ENCODE data around the gene MKLN1. TPM values are rescaled to one million over a fixed set of nuclear protein-coding genes. Genes with fewer than 3 reads are reported as not detected.
"Not testable (repeated sequence)": the region's sequence is repeated elsewhere in the genome, so short reads cannot be mapped to it uniquely, and the experiment has no call there.

The MKLN1 gene
- total RNA-seq, 1 donor from 2014 or later: 13.2 TPM

- no peak for DNase-seq (ENCODE audit: low read depth in 2 of 2)
Observed at GRCh38 chr7:131312838-131313237, 14.8 kb upstream of the MKLN1 start.

DNA sequence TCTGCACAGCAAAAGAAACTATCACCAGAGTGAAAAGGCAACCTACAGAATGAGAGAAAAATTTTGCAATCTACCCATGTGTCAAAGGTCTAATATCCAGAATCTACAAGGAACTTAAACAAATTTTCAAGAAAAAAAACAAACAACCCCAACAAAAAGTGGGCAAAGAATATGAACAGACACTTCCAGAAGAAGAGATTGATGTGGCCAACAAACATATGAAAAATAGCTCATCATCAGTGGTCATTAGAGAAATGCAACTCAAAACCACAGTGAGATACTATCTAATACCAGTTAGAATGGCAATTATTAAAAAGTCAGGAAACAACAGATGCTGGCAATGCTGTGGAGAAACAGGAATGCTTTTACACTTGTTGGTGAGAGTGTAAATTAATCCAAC is 7.1 kb upstream of the MKLN1 start:
- DNase-seq (ENCODE audit: low read depth in 2 of 2): no peak

DNA sequence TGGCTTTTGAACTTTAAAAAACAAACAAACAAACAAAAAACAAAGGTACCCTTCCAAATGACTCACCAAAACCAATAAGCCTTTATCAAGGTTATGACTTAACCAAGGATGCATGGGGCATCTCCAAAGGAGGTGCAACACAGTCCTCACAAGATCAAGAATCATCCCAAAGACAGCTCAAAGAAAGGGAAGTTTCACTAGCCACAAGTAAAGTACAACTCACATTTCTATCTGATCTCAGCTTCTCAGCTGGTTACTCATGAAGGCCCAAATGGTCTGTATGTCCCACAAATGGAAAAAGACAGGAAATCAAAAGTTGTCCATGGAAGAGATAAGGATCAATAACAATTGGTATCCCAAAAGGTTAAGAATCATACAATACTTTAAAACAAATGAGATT is 6.0 kb upstream of the MKLN1 start:
- DNase-seq (ENCODE audit: low read depth in 2 of 2): no peak

GRCh38 chr7:131322061-131322460 is 5.6 kb upstream of the MKLN1 start:
- DNase-seq (ENCODE audit: low read depth in 2 of 2): no peak

- DNase-seq (ENCODE audit: low read depth in 2 of 2): no peak
Observed at GRCh38 chr7:131322861-131323260, 4.8 kb upstream of the MKLN1 start.

GRCh38 chr7:131325179-131325840 is 2.4 kb upstream of the MKLN1 start:
- no peak for DNase-seq (ENCODE audit: low read depth in 2 of 2)

DNA sequence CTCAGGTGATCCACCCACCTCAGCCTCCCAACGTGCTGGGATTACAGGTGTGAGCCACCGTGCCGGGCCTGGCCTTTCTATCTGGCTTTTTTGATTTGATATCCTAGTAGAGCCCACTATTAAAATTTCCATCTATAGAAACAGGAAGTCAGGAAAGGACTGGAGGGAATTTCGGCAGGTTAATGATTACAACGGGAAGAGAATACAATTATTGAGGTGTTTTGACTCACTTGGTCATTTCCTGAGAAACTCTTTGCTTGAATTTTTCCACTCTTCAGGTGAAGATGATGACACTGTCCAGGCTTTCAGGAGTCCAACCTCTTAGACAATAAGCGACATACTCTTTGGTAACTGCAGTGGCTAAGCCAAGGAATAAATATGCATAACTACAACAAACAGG is 1.1 kb upstream of the MKLN1 start:
- DNase-seq (ENCODE audit: low read depth in 2 of 2): peak in 1 of 2 donors; percentile 20

DNA sequence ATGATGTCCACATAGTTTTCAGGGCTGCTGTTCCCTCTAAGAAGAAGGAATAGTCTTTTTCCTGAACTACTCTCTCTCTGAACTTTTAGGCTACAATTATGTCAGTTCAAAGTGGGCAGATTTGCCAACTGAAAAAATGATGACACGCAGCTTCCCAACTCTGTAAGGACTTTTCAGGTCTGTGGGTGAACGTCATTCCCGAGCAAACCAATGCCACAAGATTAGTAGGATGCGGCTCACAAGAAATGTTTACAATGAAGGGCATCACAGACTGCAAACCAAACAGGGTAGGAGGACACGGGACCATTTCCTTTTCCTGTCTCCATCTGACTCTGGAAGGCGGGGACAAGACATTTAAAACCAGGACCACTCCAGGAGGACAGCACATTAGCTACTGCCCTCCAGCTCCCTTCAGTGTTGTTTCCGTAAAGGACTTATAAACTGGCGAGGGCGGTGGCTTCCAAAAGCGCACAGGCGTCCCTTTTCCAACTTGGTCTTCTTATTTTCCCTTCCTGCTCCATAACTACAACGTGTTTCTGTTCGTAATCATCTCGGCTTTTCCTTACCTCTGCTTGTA is 539 bp upstream of the MKLN1 start:
- DNase-seq (ENCODE audit: low read depth in 2 of 2): peak in 1 of 2 donors; percentile 78

GRCh38 chr7:131328377-131329175 is 900 bp downstream of the MKLN1 start:
- DNase-seq (ENCODE audit: low read depth in 2 of 2): peak in 1 of 2 donors; percentile 30

DNA sequence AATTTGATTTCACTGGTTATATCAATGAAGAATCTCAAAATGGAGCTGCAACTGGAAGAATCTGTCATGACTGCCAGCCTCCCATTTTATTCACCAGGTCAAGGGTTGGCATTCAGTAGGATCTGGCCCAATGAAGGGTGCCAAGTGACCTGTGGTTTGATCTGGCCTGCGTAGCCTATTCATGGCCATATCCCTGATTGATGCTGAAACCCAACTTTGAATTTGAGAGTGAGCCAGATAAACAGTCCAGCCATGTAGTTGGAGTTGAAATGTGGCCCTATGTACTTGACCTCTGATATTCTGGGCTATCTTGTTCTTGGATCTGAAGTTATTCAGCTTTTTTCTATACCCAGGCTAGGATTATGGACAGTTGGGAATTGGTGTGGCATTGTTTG is 1.5 kb downstream of the MKLN1 start:
- DNase-seq (ENCODE audit: low read depth in 2 of 2): peak in 1 of 2 donors; percentile 5

- no peak for DNase-seq (ENCODE audit: low read depth in 2 of 2)
Observed at GRCh38 chr7:131330299-131330698, 2.6 kb downstream of the MKLN1 start.

DNA sequence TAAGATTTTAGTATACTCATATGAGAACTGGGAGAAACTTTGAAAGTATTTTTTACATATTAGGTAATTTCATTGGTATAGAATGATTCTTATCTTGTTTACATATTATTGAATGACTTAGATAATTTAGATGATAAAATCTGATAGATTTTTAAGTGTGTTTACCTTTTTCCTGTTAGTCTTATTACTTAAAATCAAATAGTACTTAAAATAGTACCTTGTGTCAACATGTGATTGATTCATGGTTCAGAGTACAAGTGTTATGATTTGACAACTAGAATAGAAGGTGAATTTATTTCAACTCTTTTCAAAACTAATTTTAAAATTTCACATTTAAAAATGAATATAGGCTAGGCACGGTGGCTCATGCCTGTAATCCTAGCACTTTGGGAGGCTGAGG is 4.1 kb downstream of the MKLN1 start:
- no peak for DNase-seq (ENCODE audit: low read depth in 2 of 2)

GRCh38 chr7:131332729-131333128 is 5.1 kb downstream of the MKLN1 start:
- DNase-seq (ENCODE audit: low read depth in 2 of 2): not testable (repeated sequence)

DNA sequence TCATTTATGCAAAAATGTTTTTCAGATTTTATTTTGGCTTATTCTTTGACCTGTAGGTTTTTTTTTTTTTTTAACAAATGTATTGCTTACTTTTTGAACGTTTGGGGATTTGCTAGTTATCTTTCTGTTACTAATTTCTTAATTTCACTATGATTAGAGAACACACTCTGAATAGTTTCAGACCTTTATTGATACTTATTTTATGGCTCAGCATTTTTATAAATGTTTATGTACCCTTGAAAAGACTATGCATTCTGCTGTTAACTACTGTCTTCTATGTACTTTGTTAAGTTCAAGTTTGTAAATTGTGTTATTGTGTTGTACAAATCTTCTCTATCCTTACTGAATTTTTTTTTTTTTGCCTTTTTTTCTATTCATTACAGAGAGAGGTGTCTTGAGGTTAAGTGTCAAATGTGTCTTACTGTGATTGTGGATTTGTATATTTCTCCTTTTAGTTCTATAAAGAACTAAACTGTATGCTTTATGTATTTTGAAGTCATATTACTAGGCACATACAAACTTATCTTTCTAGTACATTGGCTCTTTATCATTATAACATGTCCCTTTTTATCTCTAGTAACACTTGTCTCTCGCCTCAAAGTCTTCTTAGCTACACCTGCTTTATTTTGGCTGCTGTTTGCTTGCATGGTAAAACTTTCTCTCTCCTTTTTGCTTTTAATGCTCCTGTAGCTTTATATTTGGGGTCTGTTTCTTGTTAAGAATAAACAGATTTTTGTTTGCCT is 8.1 kb downstream of the MKLN1 start:
- no peak for DNase-seq (ENCODE audit: low read depth in 2 of 2)

GRCh38 chr7:131336956-131337355 is 9.3 kb downstream of the MKLN1 start:
- peak in 1 of 2 donors; percentile 40 for DNase-seq (ENCODE audit: low read depth in 2 of 2)

- DNase-seq (ENCODE audit: low read depth in 2 of 2): no peak
Observed at GRCh38 chr7:131338173-131338572, 10.5 kb downstream of the MKLN1 start.

DNA sequence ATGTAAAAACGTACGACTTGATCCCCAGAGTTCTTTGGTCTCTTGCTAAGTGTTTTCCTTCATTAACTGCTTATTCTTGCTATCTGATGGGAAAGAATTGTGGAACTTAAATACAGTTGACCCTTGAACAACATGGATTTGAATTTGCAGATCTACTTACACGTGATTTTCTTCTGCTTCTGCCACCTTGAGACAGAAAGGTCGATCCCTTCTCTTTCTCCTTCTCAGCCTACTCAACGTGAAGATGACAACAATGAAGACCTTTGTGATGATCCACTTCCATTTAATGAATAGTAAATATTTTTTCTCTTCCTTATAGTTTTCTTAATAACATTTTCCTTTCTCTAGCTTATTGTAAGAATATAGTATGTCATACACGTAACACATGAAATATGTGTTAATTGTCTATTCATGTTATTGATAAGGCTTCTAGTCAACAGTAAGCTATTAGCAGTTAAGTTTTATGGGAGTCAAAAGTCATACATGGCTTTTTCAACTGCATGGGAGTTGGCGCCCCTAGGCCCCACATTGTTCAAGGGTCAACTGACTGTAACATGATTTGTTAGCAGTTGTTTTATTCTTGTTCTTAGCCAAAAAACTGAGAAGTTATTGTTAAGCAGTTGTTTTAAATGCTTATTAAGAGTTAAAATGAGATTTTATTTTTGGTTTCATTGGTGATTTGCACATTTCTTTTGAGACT is 11.2 kb downstream of the MKLN1 start:
- no peak for DNase-seq (ENCODE audit: low read depth in 2 of 2)

GRCh38 chr7:131341690-131342089 is 14.0 kb downstream of the MKLN1 start:
- DNase-seq (ENCODE audit: low read depth in 2 of 2): no peak

DNA sequence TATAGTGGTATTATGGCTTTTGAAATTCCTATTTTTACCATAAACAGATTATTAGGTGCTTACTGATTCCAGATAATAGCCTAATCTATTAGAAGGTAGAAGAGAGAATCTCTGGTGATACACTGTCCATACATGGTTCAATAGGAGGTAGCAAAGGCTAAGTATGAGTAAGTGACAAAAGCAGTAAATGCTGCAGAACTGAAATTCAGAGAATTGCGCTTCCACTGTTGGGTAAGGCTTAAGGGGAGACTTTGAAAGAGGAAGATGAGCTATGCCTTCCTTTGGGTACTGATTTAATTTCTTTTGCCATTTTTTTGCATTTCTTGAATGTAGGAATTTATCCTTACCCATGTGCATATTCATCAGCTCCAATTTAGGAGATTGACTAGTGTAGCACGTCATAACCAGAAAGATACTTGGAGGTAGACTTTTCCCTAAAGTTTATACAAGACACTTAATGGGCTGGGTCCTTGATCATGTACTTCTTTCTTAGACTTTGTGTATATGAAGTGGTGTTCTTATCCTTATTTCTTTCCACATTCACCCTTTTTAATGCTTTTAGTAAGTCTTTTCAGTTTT is 15.3 kb downstream of the MKLN1 start:
- no peak for DNase-seq (ENCODE audit: low read depth in 2 of 2)

DNA sequence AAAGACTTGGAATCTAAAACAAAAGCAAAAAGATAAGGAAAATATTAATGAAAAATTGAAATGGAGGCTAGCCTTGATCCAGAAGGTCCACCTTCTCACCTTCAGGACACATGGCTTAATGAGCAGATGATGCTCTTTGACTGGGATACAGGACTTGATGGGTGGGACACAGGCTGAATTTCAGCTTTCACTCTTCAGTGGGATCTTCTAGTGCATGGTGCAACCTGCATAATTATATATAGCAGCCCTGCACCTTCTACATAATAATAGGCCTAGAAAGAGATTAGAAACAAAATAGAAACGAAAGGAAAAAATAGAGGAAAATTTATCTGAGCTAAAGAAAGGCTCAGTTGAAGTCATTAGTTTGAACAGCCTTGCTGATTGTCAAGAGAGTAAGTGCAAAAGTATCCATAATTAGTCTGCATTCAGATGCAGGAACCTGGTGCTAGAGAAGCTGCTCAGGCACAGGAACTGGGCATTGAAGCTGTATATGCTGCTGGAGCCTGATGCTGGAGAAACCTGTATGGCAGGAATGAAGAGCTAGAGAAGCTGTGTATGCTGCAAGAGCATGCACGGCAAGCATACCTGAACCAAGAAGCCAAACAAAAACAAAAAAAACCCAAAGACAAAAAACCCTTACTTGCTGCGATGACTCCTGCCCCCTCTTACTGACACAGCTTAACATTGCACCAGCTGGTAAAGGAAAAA is 19.4 kb downstream of the MKLN1 start:
- DNase-seq (ENCODE audit: low read depth in 2 of 2): no peak
